SU-DHL-6 (cell line): ENCODE measurements around the gene MYOM3.

ENCODE experiments used
- H2AFZ ChIP-seq: fragments of 200-600 bp; sonication (generic); 2 replicates; pipeline ENCODE4 v1.6.1; 2014; ENCODE audit warnings: low read depth, mild to moderate bottlenecking, moderate library complexity, mixed read lengths, antibody characterized with exemption, low read length; ENCODE audit not compliant: severe bottlenecking
- H3F3A ChIP-seq: fragments of 200-600 bp; shearing (Covaris generic); 2 replicates; pipeline ENCODE4 v1.6.0; 2016; ENCODE audit warnings: antibody characterized with exemption, mild to moderate bottlenecking; ENCODE audit not compliant: insufficient read depth
- H3K27ac ChIP-seq: fragments of 200-600 bp; sonication (generic); 2 replicates; pipeline ENCODE4 v1.5.1; 2016; ENCODE audit warnings: low read depth, mild to moderate bottlenecking, low read length, moderate library complexity, mixed read lengths
- H3K27me3 ChIP-seq: fragments of 200-600 bp; sonication (generic), shearing (Covaris generic); 2 replicates; pipeline ENCODE4 v1.6.0; 2014; ENCODE audit warnings: mild to moderate bottlenecking, low read length
- H3K36me3 ChIP-seq: fragments of 200-600 bp; sonication (generic); 2 replicates; pipeline ENCODE4 v1.6.1; 2014; ENCODE audit warnings: mild to moderate bottlenecking, low read length, mixed read lengths
- H3K4me2 ChIP-seq: fragments of 300-600, 200-600 bp; shearing (Covaris generic), sonication (generic); 2 replicates; pipeline ENCODE4 v1.6.0; 2014; ENCODE audit warnings: low read length, low read depth, mild to moderate bottlenecking; ENCODE audit not compliant: poor library complexity, severe bottlenecking
- H3K4me3 ChIP-seq: fragments of 200-600 bp; sonication (generic); 2 replicates; pipeline ENCODE4 v1.5.1; 2014; ENCODE audit warnings: antibody characterized with exemption, low read length, mild to moderate bottlenecking, mixed read lengths; ENCODE audit not compliant: insufficient read depth, poor library complexity, severe bottlenecking
- H3K79me2 ChIP-seq: fragments of 200-600 bp; sonication (generic); 2 replicates; pipeline ENCODE4 v1.6.1; 2014; ENCODE audit warnings: mild to moderate bottlenecking, low read length, moderate library complexity; ENCODE audit not compliant: insufficient read depth
- H3K9ac ChIP-seq: fragments of 200-600 bp; sonication (generic); 2 replicates; pipeline ENCODE4 v1.7.0; 2014; ENCODE audit warnings: mild to moderate bottlenecking, low read length
- H3K9me2 ChIP-seq: fragments of 200-600 bp; sonication (generic); replicated peaks from 2 replicates; pipeline ENCODE4 v1.6.1; 2014; ENCODE audit warnings: low read length; ENCODE audit not compliant: insufficient read depth
- H3K9me3 ChIP-seq: fragments of 200-600 bp; sonication (generic); 2 replicates; pipeline ENCODE4 v1.6.1; 2014; ENCODE audit warnings: low read length, mixed read lengths; ENCODE audit not compliant: insufficient read depth
- H4K20me1 ChIP-seq: fragments of 200-600 bp; sonication (generic); 2 replicates; pipeline ENCODE4 v1.6.1; 2014; ENCODE audit warnings: low read depth, mild to moderate bottlenecking, antibody characterized with exemption, low read length, moderate library complexity, mixed read lengths
- EZH2phosphoT487 ChIP-seq: fragments of 200-600 bp; sonication (generic), shearing (Covaris generic); conservative IDR thresholded peaks from 2 replicates; pipeline ENCODE4 v1.6.1; 2018; ENCODE audit warnings: mild to moderate bottlenecking, antibody characterized with exemption, low read length, moderate library complexity, mixed read lengths
- TF ChIP-seq, protein P1 (sequence below): fragments of 200-600 bp; sonication (generic); IDR thresholded peaks from one replicate; pipeline ENCODE4 v1.5.1; 2017; ENCODE audit warnings: antibody characterized with exemption, mild to moderate bottlenecking, low read length, moderate library complexity; ENCODE audit not compliant: insufficient read depth, poor library complexity, severe bottlenecking

Gene MYOM3

DNA sequence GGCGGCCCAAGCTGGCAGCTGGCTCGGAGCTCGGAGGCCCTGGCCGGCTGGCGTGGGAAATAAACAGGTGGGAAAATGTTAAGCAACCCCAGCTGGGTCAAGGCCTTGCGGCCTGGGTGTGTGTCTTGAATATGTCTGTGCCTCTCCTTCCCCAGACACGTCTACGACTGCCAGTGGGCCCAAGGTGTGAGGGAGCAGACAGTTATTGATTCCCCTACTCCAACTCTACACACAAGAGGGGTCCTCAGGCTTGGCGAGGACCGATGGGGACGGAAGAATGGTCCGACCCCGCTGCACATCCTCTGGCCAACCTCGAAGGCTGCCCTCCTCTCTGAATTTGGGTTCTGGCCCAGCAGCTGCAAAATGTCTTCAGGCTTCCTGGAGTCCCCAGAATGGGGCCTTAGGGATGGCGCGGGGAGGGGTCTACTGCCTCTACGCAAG is 28.8 kb upstream of the MYOM3 start:
- no peak for TF ChIP-seq EZH2phosphoT487
- TF ChIP-seq, protein P1, sequence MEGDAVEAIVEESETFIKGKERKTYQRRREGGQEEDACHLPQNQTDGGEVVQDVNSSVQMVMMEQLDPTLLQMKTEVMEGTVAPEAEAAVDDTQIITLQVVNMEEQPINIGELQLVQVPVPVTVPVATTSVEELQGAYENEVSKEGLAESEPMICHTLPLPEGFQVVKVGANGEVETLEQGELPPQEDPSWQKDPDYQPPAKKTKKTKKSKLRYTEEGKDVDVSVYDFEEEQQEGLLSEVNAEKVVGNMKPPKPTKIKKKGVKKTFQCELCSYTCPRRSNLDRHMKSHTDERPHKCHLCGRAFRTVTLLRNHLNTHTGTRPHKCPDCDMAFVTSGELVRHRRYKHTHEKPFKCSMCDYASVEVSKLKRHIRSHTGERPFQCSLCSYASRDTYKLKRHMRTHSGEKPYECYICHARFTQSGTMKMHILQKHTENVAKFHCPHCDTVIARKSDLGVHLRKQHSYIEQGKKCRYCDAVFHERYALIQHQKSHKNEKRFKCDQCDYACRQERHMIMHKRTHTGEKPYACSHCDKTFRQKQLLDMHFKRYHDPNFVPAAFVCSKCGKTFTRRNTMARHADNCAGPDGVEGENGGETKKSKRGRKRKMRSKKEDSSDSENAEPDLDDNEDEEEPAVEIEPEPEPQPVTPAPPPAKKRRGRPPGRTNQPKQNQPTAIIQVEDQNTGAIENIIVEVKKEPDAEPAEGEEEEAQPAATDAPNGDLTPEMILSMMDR = no peak

DNA sequence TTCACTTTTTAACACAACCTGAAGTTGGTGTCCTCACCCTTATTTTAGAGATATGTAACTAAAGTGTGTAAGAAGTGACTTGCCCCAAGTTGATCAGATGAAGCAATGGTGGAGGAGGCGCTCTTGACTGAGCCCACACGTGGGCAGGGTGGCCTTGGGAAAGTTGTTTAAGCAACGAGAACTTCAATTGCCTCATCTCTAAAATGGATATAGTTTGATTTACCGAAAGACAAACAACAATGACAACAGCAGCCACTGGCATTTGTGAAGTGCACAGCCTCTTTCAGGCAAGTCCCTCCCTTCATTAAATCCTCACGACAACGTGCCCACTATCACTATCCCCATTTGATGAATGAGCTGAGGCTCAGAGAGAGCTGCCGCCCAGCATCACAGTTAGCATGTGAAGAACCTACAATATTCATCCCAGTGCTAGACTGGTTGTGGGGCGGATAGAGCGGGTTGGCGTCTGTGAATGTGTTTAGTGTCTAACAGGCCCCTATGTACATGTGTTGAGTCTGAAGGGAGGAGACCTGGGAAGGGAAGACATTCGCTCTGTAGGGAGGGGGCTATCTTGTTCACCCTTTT is 28.0 kb upstream of the MYOM3 start:
- Histone ChIP-seq H3K27me3 (no peaks in the 10 kb centered on the region), H2AFZ (no peak overlapping the region), H3K9me2 (no peaks in the 10 kb centered on the region), H3K36me3 (no peaks in the 10 kb centered on the region), H4K20me1 (no peaks in the 10 kb centered on the region), H3K4me3 (no peak overlapping the region), H3K9me3 (no peaks in the 10 kb centered on the region), H3K9ac (no peak overlapping the region), H3K27ac (no peak overlapping the region), H3K79me2 (no peaks in the 10 kb centered on the region), H3F3A (no peaks in the 10 kb centered on the region), H3K4me2 (no peak overlapping the region)
- no peak for TF ChIP-seq EZH2phosphoT487
- TF ChIP-seq, protein P1 = no peak

More for the DNA sequence above, 28.8 kb upstream of the MYOM3 start:
- H3K9me3 ChIP-seq = no peaks in the 10 kb centered on the region
- H3K9me2 ChIP-seq = no peaks in the 10 kb centered on the region
- no peak overlapping the region for H3K4me2 ChIP-seq
- no peaks in the 10 kb centered on the region for H4K20me1 ChIP-seq
- no peak overlapping the region for H3K9ac ChIP-seq
- no peaks in the 10 kb centered on the region for H3K27me3 ChIP-seq
- H3K79me2 ChIP-seq = no peaks in the 10 kb centered on the region
- no peak overlapping the region for H2AFZ ChIP-seq
- no peak overlapping the region for H3K27ac ChIP-seq
- H3F3A ChIP-seq = no peaks in the 10 kb centered on the region
- H3K4me3 ChIP-seq = no peak overlapping the region
- H3K36me3 ChIP-seq = no peaks in the 10 kb centered on the region

DNA sequence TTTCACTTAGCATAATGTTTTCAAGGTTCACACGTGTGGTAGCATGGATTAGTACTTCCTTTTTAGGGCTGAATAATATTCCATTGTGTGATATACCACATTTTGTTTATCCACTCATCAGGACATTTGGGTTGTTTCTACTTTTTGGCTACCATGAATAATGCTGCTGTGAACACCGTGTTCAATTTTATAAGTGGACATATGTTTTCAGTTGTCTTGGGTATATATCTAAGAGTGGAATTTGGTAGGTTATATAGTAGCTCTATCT is 27.2 kb upstream of the MYOM3 start:
- no peaks in the 10 kb centered on the region for H3F3A ChIP-seq
- no peak overlapping the region for H3K9ac ChIP-seq
- no peaks in the 10 kb centered on the region for H3K27me3 ChIP-seq
- no peak overlapping the region for H3K4me3 ChIP-seq
- H3K4me2 ChIP-seq = no peak overlapping the region
- no peak overlapping the region for H3K27ac ChIP-seq
- TF ChIP-seq, protein P1 = no peak
- TF ChIP-seq EZH2phosphoT487 = no peak
- H4K20me1 ChIP-seq = no peaks in the 10 kb centered on the region
- H3K9me3 ChIP-seq = no peaks in the 10 kb centered on the region
- H2AFZ ChIP-seq = no peak overlapping the region
- H3K36me3 ChIP-seq = no peaks in the 10 kb centered on the region
- no peaks in the 10 kb centered on the region for H3K79me2 ChIP-seq
- no peaks in the 10 kb centered on the region for H3K9me2 ChIP-seq
